Upper lobe of right lung (tissue), 1 donor: ENCODE results near the gene HEPN1. TPM values are rescaled to one million over a fixed set of nuclear protein-coding genes. Genes with fewer than 3 reads are reported as not detected.

Source experiments
- ATAC-seq: fragments of 200-7000 bp; cut with Tn5 transposase; one replicate; pipeline ENCODE4 v1.9.1; 2020; ENCODE audit warnings: mild to moderate bottlenecking, moderate library complexity
- DNase-seq: peaks from one replicate; pipeline ENCODE4 v3.0.0-alpha.2; 2020
- H3K27ac ChIP-seq: fragments of 200-600 bp; one replicate; pipeline ENCODE4 v1.8.0; 2022
- H3K27me3 ChIP-seq: fragments of 200-600 bp; one replicate; pipeline ENCODE4 v1.8.0; 2022; ENCODE audit warnings: mild to moderate bottlenecking
- H3K36me3 ChIP-seq: fragments of 200-600 bp; one replicate; pipeline ENCODE4 v1.8.0; 2022
- H3K4me1 ChIP-seq: fragments of 200-600 bp; one replicate; pipeline ENCODE4 v1.8.0; 2022
- H3K4me3 ChIP-seq: fragments of 200-600 bp; one replicate; pipeline ENCODE4 v1.8.0; 2022; ENCODE audit warnings: mild to moderate bottlenecking
- H3K9me3 ChIP-seq: fragments of 200-600 bp; one replicate; pipeline ENCODE4 v1.8.0; 2022
- CTCF ChIP-seq: fragments of 200-600 bp; IDR thresholded peaks from one replicate; pipeline ENCODE4 v1.8.0; 2022; ENCODE audit warnings: antibody characterized with exemption
- intact Hi-C: fragments of 100-400 bp; cut with DNase I; formaldehyde crosslinking; loops from one replicate; pipeline ENCODE4 v1.11.0; 2022
- total RNA-seq: library from RNA; stranded (reverse); fragmentation: NEBNext Ultra II Directional; extraction: Animal tissue kit (Norgen Biotek cat#: 25700); gene quantifications from one replicate; pipeline ENCODE4 v1.2.1, GENCODE V29; 2021
- donor health status: DM: no; HTN: yes; CAD: no; lungs with severe emphysema.

The HEPN1 gene
- total RNA-seq, 1 donor from 2014 or later, result not detected

- no peak overlapping the region for H3K4me3 ChIP-seq
- H3K9me3 ChIP-seq, result no peaks in the 10 kb centered on the region
- H3K27ac ChIP-seq, result no peak overlapping the region
- intact Hi-C loops, result no loop called here
- ATAC-seq, result no peak
- DNase-seq, result no peak
- no peak for TF ChIP-seq CTCF
- no peaks in the 10 kb centered on the region for H3K36me3 ChIP-seq
- no peaks in the 10 kb centered on the region for H3K27me3 ChIP-seq
- H3K4me1 ChIP-seq, result no peaks in the 10 kb centered on the region
Observed at GRCh38 chr11:124916370-124916710, 2.7 kb upstream of the HEPN1 start.

GRCh38 chr11:124917115-124917637, 1.9 kb upstream of the HEPN1 start:
- H3K27me3 ChIP-seq, result no peaks in the 10 kb centered on the region
- no peaks in the 10 kb centered on the region for H3K9me3 ChIP-seq
- no peaks in the 10 kb centered on the region for H3K36me3 ChIP-seq
- DNase-seq (no peak), ATAC-seq (no peak)
- TF ChIP-seq CTCF, result no peak
- no peak overlapping the region for H3K4me3 ChIP-seq
- no peaks in the 10 kb centered on the region for H3K4me1 ChIP-seq
- intact Hi-C loops, result no loop called here
- no peak overlapping the region for H3K27ac ChIP-seq

GRCh38 chr11:124919898-124920297, 848 bp downstream of the HEPN1 start:
- Histone ChIP-seq H3K4me3 (no peak overlapping the region), H3K27ac (no peak overlapping the region), H3K4me1 (no peaks in the 10 kb centered on the region), H3K9me3 (no peaks in the 10 kb centered on the region), H3K36me3 (no peaks in the 10 kb centered on the region), H3K27me3 (no peaks in the 10 kb centered on the region)
- TF ChIP-seq CTCF, result no peak
- intact Hi-C loops, result no loop called here
- ATAC-seq (no peak), DNase-seq (no peak)

GRCh38 chr11:124920356-124920755, 1.3 kb downstream of the HEPN1 start:
- H3K27me3 ChIP-seq, result no peaks in the 10 kb centered on the region
- H3K4me3 ChIP-seq, result peak overlapping the region; percentile 51
- TF ChIP-seq CTCF, result no peak
- no peak overlapping the region for H3K27ac ChIP-seq
- H3K9me3 ChIP-seq, result no peaks in the 10 kb centered on the region
- ATAC-seq (no peak), DNase-seq (no peak)
- H3K4me1 ChIP-seq, result no peaks in the 10 kb centered on the region
- no peaks in the 10 kb centered on the region for H3K36me3 ChIP-seq
- intact Hi-C loops, result no loop called here

GRCh38 chr11:124920870-124921609, 2.0 kb downstream of the HEPN1 start:
- peak; percentile 7 for TF ChIP-seq CTCF
- H3K27me3 ChIP-seq, result no peaks in the 10 kb centered on the region
- DNase-seq, result peak; percentile 86
- intact Hi-C loops, result no loop called here
- H3K27ac ChIP-seq, result peak overlapping the region; percentile 76
- ATAC-seq, result peak; percentile 81
- no peaks in the 10 kb centered on the region for H3K9me3 ChIP-seq
- H3K36me3 ChIP-seq, result no peaks in the 10 kb centered on the region
- peak overlapping the region; percentile 51 for H3K4me3 ChIP-seq
- no peaks in the 10 kb centered on the region for H3K4me1 ChIP-seq
